Measurements from ENCODE around the gene ABCA12.

The ABCA12 gene

GRCh38 chr2:215110918-215111317 lies 27.5 kb downstream of the ABCA12 start:
- DNase-seq = no peak

GRCh38 chr2:215107216-215108056 lies 31.0 kb downstream of the ABCA12 start:
- no peak for DNase-seq

- DNase-seq = no peak
Observed at GRCh38 chr2:215105607-215106354, 32.6 kb downstream of the ABCA12 start.

GRCh38 chr2:215104226-215104625 lies 34.2 kb downstream of the ABCA12 start:
- DNase-seq = no peak

GRCh38 chr2:215098875-215099274 lies 39.6 kb downstream of the ABCA12 start:
- no peak for DNase-seq

- no peak for DNase-seq
Observed at GRCh38 chr2:215084080-215084479, 54.3 kb downstream of the ABCA12 start.

- no peak for DNase-seq
Observed at GRCh38 chr2:215083146-215083545, 55.3 kb downstream of the ABCA12 start.

GRCh38 chr2:215082446-215082845 lies 56.0 kb downstream of the ABCA12 start:
- DNase-seq = no peak

- DNase-seq = no peak
Observed at GRCh38 chr2:215080545-215080944, 57.9 kb downstream of the ABCA12 start.

- no peak for DNase-seq
Observed at GRCh38 chr2:215071676-215072075, 66.8 kb downstream of the ABCA12 start.

- DNase-seq = no peak
Observed at GRCh38 chr2:215068399-215068798, 70.0 kb downstream of the ABCA12 start.

- DNase-seq = no peak
Observed at GRCh38 chr2:215066124-215066523, 72.3 kb downstream of the ABCA12 start.

GRCh38 chr2:215063526-215063925 lies 74.9 kb downstream of the ABCA12 start:
- no peak for DNase-seq

GRCh38 chr2:215060861-215061536 lies 77.4 kb downstream of the ABCA12 start:
- peak; percentile 88 for DNase-seq

- DNase-seq = no peak
Observed at GRCh38 chr2:215059724-215060123, 78.7 kb downstream of the ABCA12 start.

- DNase-seq = no peak
Observed at GRCh38 chr2:215055891-215056290, 82.5 kb downstream of the ABCA12 start.

GRCh38 chr2:215052810-215053209 lies 85.6 kb downstream of the ABCA12 start:
- no peak for DNase-seq

- DNase-seq = no peak
Observed at GRCh38 chr2:215052404-215052803, 86.0 kb downstream of the ABCA12 start.

- DNase-seq = no peak
Observed at GRCh38 chr2:215049341-215049740, 89.1 kb downstream of the ABCA12 start.

GRCh38 chr2:215038421-215038820 lies 100.0 kb downstream of the ABCA12 start:
- no peak for DNase-seq

- no peak for DNase-seq
Observed at GRCh38 chr2:215036314-215036713, 102.1 kb downstream of the ABCA12 start.

- DNase-seq = no peak
Observed at GRCh38 chr2:215034154-215034553, 104.3 kb downstream of the ABCA12 start.

- no peak for DNase-seq
Observed at GRCh38 chr2:215032153-215032552, 106.3 kb downstream of the ABCA12 start.

GRCh38 chr2:215031321-215031720 lies 107.1 kb downstream of the ABCA12 start:
- no peak for DNase-seq
